OCI-M2 (cell line): ENCODE data around the gene TEX35.
"Not testable (repeated sequence)": the region's sequence is repeated elsewhere in the genome, so short reads cannot be mapped to it uniquely, and the experiment has no call there.

Experiments used
- DNase-seq: peaks from one replicate; lab custom pipeline; 2025; ENCODE audit not compliant: unreplicated experiment; lab: John Stamatoyannopoulos, UW

TEX35 gene

GRCh38 chr1:178540646-178541045 is 27.7 kb downstream of the TEX35 start:
- no peak for DNase-seq

GRCh38 chr1:178541379-178541778 is 28.5 kb downstream of the TEX35 start:
- DNase-seq, result no peak

- DNase-seq, result no peak
Measured at GRCh38 chr1:178541829-178542553, 29.1 kb downstream of the TEX35 start.

GRCh38 chr1:178542554-178543289 is 29.8 kb downstream of the TEX35 start:
- DNase-seq, result peak; percentile 62

GRCh38 chr1:178543290-178543607 is 30.3 kb downstream of the TEX35 start:
- no peak for DNase-seq

- DNase-seq, result no peak
Measured at GRCh38 chr1:178544531-178544930, 31.6 kb downstream of the TEX35 start.

GRCh38 chr1:178548108-178548507 is 35.2 kb downstream of the TEX35 start:
- DNase-seq, result no peak

GRCh38 chr1:178551307-178551706 is 38.4 kb downstream of the TEX35 start:
- no peak for DNase-seq

GRCh38 chr1:178551940-178552339 is 39.0 kb downstream of the TEX35 start:
- DNase-seq, result no peak

GRCh38 chr1:178552856-178553255 is 39.9 kb downstream of the TEX35 start:
- no peak for DNase-seq

GRCh38 chr1:178554351-178554750 is 41.4 kb downstream of the TEX35 start:
- DNase-seq, result not testable (repeated sequence)

GRCh38 chr1:178555613-178556012 is 42.7 kb downstream of the TEX35 start:
- DNase-seq, result not testable (repeated sequence)

GRCh38 chr1:178558816-178559215 is 45.9 kb downstream of the TEX35 start:
- DNase-seq, result not testable (repeated sequence)

- DNase-seq, result no peak
Measured at GRCh38 chr1:178560871-178561376, 48.0 kb downstream of the TEX35 start.

- DNase-seq, result no peak
Measured at GRCh38 chr1:178563099-178563820, 50.4 kb downstream of the TEX35 start.

- no peak for DNase-seq
Measured at GRCh38 chr1:178564086-178564782, 51.3 kb downstream of the TEX35 start.

GRCh38 chr1:178564783-178565180 is 51.9 kb downstream of the TEX35 start:
- no peak for DNase-seq

- no peak for DNase-seq
Measured at GRCh38 chr1:178565586-178565985, 52.7 kb downstream of the TEX35 start.

- DNase-seq, result no peak
Measured at GRCh38 chr1:178566187-178566586, 53.3 kb downstream of the TEX35 start.

GRCh38 chr1:178571807-178572206 is 58.9 kb downstream of the TEX35 start:
- no peak for DNase-seq
